Stomach (tissue), 9 donors: Measurements from ENCODE around the gene ECI1. TPM values are rescaled to one million over a fixed set of nuclear protein-coding genes. Genes with fewer than 3 reads are reported as not detected.

Source experiments
- DNase-seq, 2 donors: peaks; one replicate each; pipeline versions ENCODE4 v3.0.0 to v3.0.0-alpha.2; 2013 to 2019
- H3K27ac ChIP-seq, 5 donors: fragments of 200-600 bp in 4 of 5; sonication (generic) in 4 of 5; one replicate each; pipeline ENCODE4 v1.5.1; 2013 to 2019; ENCODE audit warnings: mild to moderate bottlenecking in 1 of 5, moderate library complexity in 1 of 5
- H3K27me3 ChIP-seq, 3 donors: fragments of 200-600 bp; sonication (generic); one replicate each; pipeline ENCODE4 v1.5.1; 2017 to 2019; ENCODE audit warnings: mixed run types in 1 of 3
- H3K36me3 ChIP-seq, 4 donors: fragments of 200-600 bp; sonication (generic); 1 replicate in 3 of 4; 2 replicates in 1 of 4; pipeline ENCODE4 v1.5.1; 2016 to 2019
- H3K4me1 ChIP-seq, 4 donors: fragments of 200-600 bp; sonication (generic); one replicate each; pipeline ENCODE4 v1.5.1; 2016 to 2019
- H3K4me3 ChIP-seq, 4 donors: fragments of 200-600 bp; sonication (generic) in 3 of 4; one replicate each; pipeline ENCODE4 v1.5.1; 2016 to 2019; ENCODE audit warnings: mild to moderate bottlenecking in 1 of 4
- H3K9me3 ChIP-seq, 4 donors: fragments of 200-600 bp; sonication (generic); one replicate each; pipeline ENCODE4 v1.5.1; 2016 to 2019
- EP300 ChIP-seq: sonication (generic); formaldehyde crosslinking; IDR thresholded peaks from one replicate; pipeline ENCODE4 v1.6.1; 2017; ENCODE audit warnings: antibody characterized with exemption
- POLR2A ChIP-seq, 4 donors: fragments of 450-650 bp; IDR thresholded peaks; one replicate each; pipeline ENCODE4 v1.6.1; 2016; ENCODE audit warnings: antibody characterized with exemption in 4 of 4, control low read depth in 2 of 4, mild to moderate bottlenecking in 1 of 4, moderate library complexity in 1 of 4
- POLR2AphosphoS5 ChIP-seq, 3 donors: sonication (generic); formaldehyde crosslinking; IDR thresholded peaks; one replicate each; pipeline ENCODE4 v1.6.1; 2016; ENCODE audit warnings: antibody characterized with exemption in 3 of 3
- WGBS, 5 donors: extraction: QIAGEN DNeasy Blood & Tissue Kit in 3 of 5; methylation state at CpG; one replicate each; pipeline versions ENCODE4 v1.1.5 to v1.1.7; 2013 to 2018; 5-methylcytosine and 5-hydroxymethylcytosine counted together
- intact Hi-C: fragments of 100-400 bp; cut with DNase I; formaldehyde crosslinking; loops from one replicate; pipeline ENCODE4 v1.15.1; 2023; ENCODE audit warnings: low total_unique reads
- polyA plus RNA-seq, 3 donors: library from polyadenylated mRNA; stranded (reverse); fragments of 200-250 nt; gene quantifications; one replicate each; pipeline ENCODE4 v1.2.3, GENCODE V29; 2013
- total RNA-seq, 5 donors: library from RNA; depleted of rRNA; stranded (reverse); fragments of >200 nt; gene quantifications; one replicate each; pipeline versions ENCODE4 v1.1.0 to v1.2.3, GENCODE V29; 2014 to 2016
- TF ChIP-seq, protein P1 (sequence below), 7 experiments: fragments of 450-650 bp in 4 of 7; fragments of 200-600 bp in 3 of 7; sonication (generic) in 3 of 7; IDR thresholded peaks; one replicate each; pipeline ENCODE4 v1.5.1; 2016 to 2019; ENCODE audit warnings: antibody characterized with exemption in 7 of 7, control low read depth in 2 of 7, mild to moderate bottlenecking in 1 of 7
- donor health status: healthy with polysubstance abuse.
- donor health status: Bipolar disorder and iron deficiency.
- donor health status: healthy.

ECI1 gene
- total and polyA plus RNA-seq, 8 donors = 20.4 to 234 (median 107) TPM

DNA sequence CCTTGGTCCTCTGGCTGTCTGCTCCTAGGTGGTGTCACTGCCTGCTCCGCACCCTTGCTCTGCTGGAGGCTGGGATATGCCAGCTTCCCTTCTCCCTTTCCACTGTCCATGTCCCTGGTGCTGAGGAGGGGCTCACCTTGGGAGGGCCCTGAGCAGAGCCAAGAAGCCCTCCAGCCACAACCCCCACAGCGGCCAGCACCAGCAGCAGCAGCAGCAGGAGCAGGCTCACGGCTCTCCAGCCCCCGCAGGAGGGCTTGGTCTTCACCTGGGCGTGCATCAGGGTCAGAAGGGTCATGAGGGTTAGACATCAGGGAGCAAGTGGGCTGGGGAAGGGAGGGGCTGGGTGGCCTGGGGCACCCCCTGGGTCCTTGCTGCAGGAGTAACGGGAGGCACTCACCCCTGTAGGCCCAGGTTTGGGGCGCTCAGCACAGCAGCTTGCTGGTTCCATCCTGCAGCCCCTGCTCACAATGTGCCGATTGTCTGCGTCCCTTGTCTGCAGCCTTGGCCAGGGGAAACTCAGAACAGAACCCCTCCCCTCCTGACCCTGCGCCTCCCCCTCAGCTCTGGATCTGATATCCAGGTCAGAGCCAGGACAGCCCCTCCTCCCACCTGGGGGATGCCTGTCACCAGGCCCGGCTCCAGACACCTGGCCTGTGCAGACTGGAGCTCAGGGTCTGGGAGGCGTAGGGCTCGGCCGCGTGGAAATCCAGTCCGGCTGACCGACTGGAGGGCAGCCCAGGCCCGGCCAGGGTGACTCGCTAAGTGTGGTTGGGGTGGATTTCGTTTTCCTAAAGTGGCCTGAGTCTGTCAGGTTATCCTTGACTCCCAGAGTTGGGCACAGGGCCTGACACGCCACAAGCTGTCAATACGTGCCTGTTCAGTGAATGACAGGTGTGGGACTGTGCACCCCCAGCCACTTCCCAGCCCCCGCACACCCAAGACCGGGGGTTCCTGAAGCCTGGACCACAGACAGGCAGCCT lies 40.7 kb downstream of the ECI1 start, which contains the start of gene BRICD5:
Gene BRICD5, minus strand, starts transcription at position 478 of the 980 bp plus-strand sequence. Its CDS starts 30 bp downstream, at position 448.
- WGBS, 5 donors = 69 to 78% (median 74%) methylated on average over 17 to 24 of the region's 24 CpGs
- Histone ChIP-seq H3K36me3 (peaks cover 29 to 51% (median 40%) of the 10 kb centered on the region in 4 donors), H3K27me3 (no peaks in the 10 kb centered on the region), H3K9me3 (no peaks in the 10 kb centered on the region), H3K27ac (peak within 1 kb of the TSS in 1 of 5 donors; percentile 93), H3K4me1 (peaks cover 34 to 54% (median 46%) of the 10 kb centered on the region in 4 donors), H3K4me3 (no peak within 1 kb of the TSS)
- DNase-seq = no peak
- intact Hi-C loops = no loop called here
- TF ChIP-seq EP300 = no peak
- no peak for TF ChIP-seq POLR2A (IDR thresholded peaks at IDR 0.05)

DNA sequence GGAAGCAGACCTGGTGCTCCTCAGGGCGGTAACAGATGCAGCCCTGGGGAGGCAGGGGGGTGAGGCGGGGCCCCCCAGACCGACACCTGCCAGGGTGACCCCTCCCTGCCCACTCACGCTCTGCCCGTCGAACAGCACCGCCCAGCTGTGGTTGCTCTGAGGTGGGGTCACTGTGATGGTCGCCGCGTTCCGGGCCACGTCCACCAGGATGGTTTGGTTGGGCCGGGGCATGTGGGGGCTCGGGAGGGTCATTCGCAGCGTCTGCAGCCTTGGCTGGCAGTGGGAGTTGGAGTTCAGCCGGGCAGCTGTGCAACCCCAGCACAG lies 41.4 kb downstream of the ECI1 start:
- WGBS, 5 donors = 83 to 95% (median 90%) methylated on average over 2 to 17 of the region's 17 CpGs
- peaks cover 29 to 51% (median 40%) of the 10 kb centered on the region in 4 donors for H3K36me3 ChIP-seq
- intact Hi-C loops = no loop called here

GRCh38 chr16:2209258-2210008 lies 42.0 kb downstream of the ECI1 start:
- peaks cover 35 to 56% (median 51%) of the 10 kb centered on the region in 4 donors for H3K4me1 ChIP-seq
- peaks cover 29 to 51% (median 40%) of the 10 kb centered on the region in 4 donors for H3K36me3 ChIP-seq
- no peaks in the 10 kb centered on the region for H3K9me3 ChIP-seq
- DNase-seq = no peak
- intact Hi-C loops = loop anchor here (10.0 kb wide), 1 partner anchor 45 kb away; the partner anchor contains the start of gene ECI1
- no peak overlapping the region for H3K27ac ChIP-seq
- no peaks in the 10 kb centered on the region for H3K27me3 ChIP-seq
- no peak overlapping the region for H3K4me3 ChIP-seq
- no peak for TF ChIP-seq POLR2AphosphoS5 (IDR thresholded peaks at IDR 0.05)
- no peak for TF ChIP-seq POLR2A (IDR thresholded peaks at IDR 0.05)
- TF ChIP-seq EP300 = no peak
- TF ChIP-seq, protein P1, sequence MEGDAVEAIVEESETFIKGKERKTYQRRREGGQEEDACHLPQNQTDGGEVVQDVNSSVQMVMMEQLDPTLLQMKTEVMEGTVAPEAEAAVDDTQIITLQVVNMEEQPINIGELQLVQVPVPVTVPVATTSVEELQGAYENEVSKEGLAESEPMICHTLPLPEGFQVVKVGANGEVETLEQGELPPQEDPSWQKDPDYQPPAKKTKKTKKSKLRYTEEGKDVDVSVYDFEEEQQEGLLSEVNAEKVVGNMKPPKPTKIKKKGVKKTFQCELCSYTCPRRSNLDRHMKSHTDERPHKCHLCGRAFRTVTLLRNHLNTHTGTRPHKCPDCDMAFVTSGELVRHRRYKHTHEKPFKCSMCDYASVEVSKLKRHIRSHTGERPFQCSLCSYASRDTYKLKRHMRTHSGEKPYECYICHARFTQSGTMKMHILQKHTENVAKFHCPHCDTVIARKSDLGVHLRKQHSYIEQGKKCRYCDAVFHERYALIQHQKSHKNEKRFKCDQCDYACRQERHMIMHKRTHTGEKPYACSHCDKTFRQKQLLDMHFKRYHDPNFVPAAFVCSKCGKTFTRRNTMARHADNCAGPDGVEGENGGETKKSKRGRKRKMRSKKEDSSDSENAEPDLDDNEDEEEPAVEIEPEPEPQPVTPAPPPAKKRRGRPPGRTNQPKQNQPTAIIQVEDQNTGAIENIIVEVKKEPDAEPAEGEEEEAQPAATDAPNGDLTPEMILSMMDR (IDR thresholded peaks at IDR 0.05) = no peak
- 73 to 91% (median 90%) methylated on average over 12 to 29 of the region's 29 CpGs for WGBS, 5 donors

More for the DNA sequence above, 41.4 kb downstream of the ECI1 start:
- H3K27ac ChIP-seq = no peak overlapping the region
- peaks cover 31 to 50% (median 46%) of the 10 kb centered on the region in 4 donors for H3K4me1 ChIP-seq
- no peak for TF ChIP-seq EP300
- TF ChIP-seq POLR2A (IDR thresholded peaks at IDR 0.05) = no peak
- no peak for TF ChIP-seq POLR2AphosphoS5 (IDR thresholded peaks at IDR 0.05)
- TF ChIP-seq, protein P1 (IDR thresholded peaks at IDR 0.05) = no peak
- H3K4me3 ChIP-seq = no peak overlapping the region
- H3K27me3 ChIP-seq = no peaks in the 10 kb centered on the region
- no peaks in the 10 kb centered on the region for H3K9me3 ChIP-seq
- DNase-seq = no peak

DNA sequence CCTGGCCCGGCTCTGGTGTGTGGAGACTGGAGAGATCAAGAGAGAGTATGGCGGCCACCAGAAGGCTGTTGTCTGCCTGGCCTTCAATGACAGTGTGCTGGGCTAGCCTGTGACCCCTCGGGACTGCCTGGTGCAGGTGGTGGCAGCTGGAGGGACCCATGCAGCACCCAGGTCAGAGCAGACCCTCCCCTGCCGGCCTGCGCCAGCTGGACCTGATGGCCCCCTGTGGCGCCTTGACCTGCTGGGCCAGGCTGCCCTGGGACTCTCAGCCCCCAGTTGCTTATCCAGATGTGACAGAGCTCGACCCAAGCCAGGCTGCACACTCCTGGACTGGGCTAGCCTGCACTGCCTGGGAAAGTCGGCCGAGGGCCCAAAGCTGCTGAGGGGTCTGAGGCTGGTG lies 42.6 kb downstream of the ECI1 start:
- Histone ChIP-seq H3K36me3 (peaks cover 29 to 51% (median 40%) of the 10 kb centered on the region in 4 donors), H3K27me3 (no peaks in the 10 kb centered on the region), H3K4me1 (peaks cover 29 to 50% (median 46%) of the 10 kb centered on the region in 4 donors), H3K4me3 (no peak overlapping the region), H3K27ac (no peak overlapping the region), H3K9me3 (no peaks in the 10 kb centered on the region)
- WGBS, 5 donors = 85 to 95% (median 93%) methylated on average over 9 of the region's 9 CpGs; no CpG with 5 or more reads in 1 of the 5 donors
- DNase-seq = no peak
- intact Hi-C loops = loop anchor here (10.0 kb wide), 1 partner anchor 46 kb away; the partner anchor contains the start of gene ECI1
- no peak for TF ChIP-seq EP300

DNA sequence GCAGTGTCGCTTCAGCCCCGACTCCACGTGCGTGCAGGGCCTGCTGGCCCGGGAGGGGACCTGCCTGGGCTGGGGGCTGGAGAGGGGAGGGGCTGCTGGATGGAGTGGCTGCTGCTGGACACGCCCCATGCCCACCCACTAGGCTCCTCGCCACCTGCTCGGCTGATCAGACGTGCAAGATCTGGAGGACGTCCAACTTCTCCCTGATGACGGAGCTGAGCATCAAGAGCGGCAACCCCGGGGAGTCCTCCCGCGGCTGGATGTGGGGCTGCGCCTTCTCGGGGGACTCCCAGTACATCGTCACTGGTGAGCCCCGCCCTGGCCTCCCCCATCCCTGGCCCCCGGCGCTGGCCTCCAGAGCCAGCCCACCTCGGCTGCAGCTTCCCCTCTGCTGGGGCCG lies 43.1 kb downstream of the ECI1 start:
- H3K9me3 ChIP-seq = no peaks in the 10 kb centered on the region
- WGBS, 5 donors = 75 to 86% (median 78%) methylated on average over 7 to 23 of the region's 23 CpGs
- no peak for DNase-seq
- H3K4me3 ChIP-seq = no peak overlapping the region
- no peak overlapping the region for H3K27ac ChIP-seq
- H3K36me3 ChIP-seq = peaks cover 29 to 51% (median 40%) of the 10 kb centered on the region in 4 donors
- TF ChIP-seq POLR2A (IDR thresholded peaks at IDR 0.05) (no peak), EP300 (no peak)
- TF ChIP-seq, protein P1 (IDR thresholded peaks at IDR 0.05) = no peak
- no peaks in the 10 kb centered on the region for H3K27me3 ChIP-seq
- peaks cover 25 to 46% (median 41%) of the 10 kb centered on the region in 4 donors for H3K4me1 ChIP-seq
- intact Hi-C loops = loop anchor here (10.0 kb wide), 1 partner anchor 46 kb away; the partner anchor contains the start of gene ECI1
